RKO (cell line): ENCODE results near the gene ZNF511.
"Not testable (repeated sequence)": the region's sequence is repeated elsewhere in the genome, so short reads cannot be mapped to it uniquely, and the experiment has no call there.

Experiments used
- DNase-seq: peaks from one replicate; pipeline ENCODE4 v3.0.0-alpha.2; 2016; ENCODE audit warnings: low spot score

The ZNF511 gene

GRCh38 chr10:133314911-133315310, 6.2 kb downstream of the ZNF511 start:
- DNase-seq, result no peak

- DNase-seq, result peak; percentile 55
Measured at GRCh38 chr10:133315847-133316246, 7.1 kb downstream of the ZNF511 start.

GRCh38 chr10:133316266-133316665, 7.6 kb downstream of the ZNF511 start:
- DNase-seq, result no peak

- no peak for DNase-seq
Measured at GRCh38 chr10:133316732-133317131, 8.0 kb downstream of the ZNF511 start.

GRCh38 chr10:133318494-133319127, 9.9 kb downstream of the ZNF511 start:
- peak; percentile 51 for DNase-seq

- not testable (repeated sequence) for DNase-seq
Measured at GRCh38 chr10:133320852-133321422, 12.2 kb downstream of the ZNF511 start.

- not testable (repeated sequence) for DNase-seq
Measured at GRCh38 chr10:133322064-133322709, 13.5 kb downstream of the ZNF511 start.

- DNase-seq, result peak; percentile 28
Measured at GRCh38 chr10:133324198-133324792, 15.6 kb downstream of the ZNF511 start.

GRCh38 chr10:133324857-133325260, 16.1 kb downstream of the ZNF511 start:
- no peak for DNase-seq

- no peak for DNase-seq
Measured at GRCh38 chr10:133325440-133326222, 16.9 kb downstream of the ZNF511 start.

- no peak for DNase-seq
Measured at GRCh38 chr10:133326223-133326551, 17.5 kb downstream of the ZNF511 start.

GRCh38 chr10:133326745-133327650, 18.3 kb downstream of the ZNF511 start:
- DNase-seq, result no peak

- no peak for DNase-seq
Measured at GRCh38 chr10:133327651-133328357, 19.1 kb downstream of the ZNF511 start.

- no peak for DNase-seq
Measured at GRCh38 chr10:133328358-133329343, 19.9 kb downstream of the ZNF511 start.

GRCh38 chr10:133329491-133330202, 20.9 kb downstream of the ZNF511 start:
- peak; percentile 88 for DNase-seq

GRCh38 chr10:133332936-133333699, 24.4 kb downstream of the ZNF511 start:
- DNase-seq, result no peak

- no peak for DNase-seq
Measured at GRCh38 chr10:133334503-133335245, 26.0 kb downstream of the ZNF511 start.
